Mononuclear cell (primary cell): ENCODE measurements around the gene SLC22A23. TPM values are rescaled to one million over a fixed set of nuclear protein-coding genes. Genes with fewer than 3 reads are reported as not detected.
A peak's percentile ranks its signal among the peaks of the same experiment; 100 is the strongest.

ENCODE experiments used
- H3K27me3 ChIP-seq: 2 replicates; pipeline ENCODE4 v1.6.0; 2011; ENCODE audit warnings: low read length, control low read depth; ENCODE audit not compliant: insufficient read depth
- H3K4me1 ChIP-seq: 2 replicates; pipeline ENCODE4 v1.5.1; 2011; ENCODE audit warnings: mild to moderate bottlenecking, low read length, control low read depth; ENCODE audit not compliant: insufficient read depth
- H3K4me3 ChIP-seq: 2 replicates; pipeline ENCODE4 v1.5.1; 2011; ENCODE audit warnings: mild to moderate bottlenecking, low read length, moderate library complexity
- H3K9me3 ChIP-seq: 2 replicates; pipeline ENCODE4 v1.5.1; 2011; ENCODE audit warnings: low read depth, mild to moderate bottlenecking, control low read depth, low read length
- total RNA-seq: library from RNA; depleted of rRNA; stranded (reverse); fragments of >200 nt; gene quantifications from one replicate; pipeline ENCODE4 v1.2.3, GENCODE V29; 2012

Gene SLC22A23
- total RNA-seq, 1 donor: 6.0 TPM

- Histone ChIP-seq H3K4me3 (no peak overlapping the region), H3K9me3 (no peaks in the 10 kb centered on the region), H3K27me3 (no peaks in the 10 kb centered on the region), H3K4me1 (no peaks in the 10 kb centered on the region)
These were observed 27.3 kb upstream of the SLC22A23 start for GRCh38 chr6:3484192-3484591.

- Histone ChIP-seq H3K9me3 (no peaks in the 10 kb centered on the region), H3K27me3 (no peaks in the 10 kb centered on the region), H3K4me1 (no peaks in the 10 kb centered on the region), H3K4me3 (no peak overlapping the region)
These were observed 26.8 kb upstream of the SLC22A23 start for GRCh38 chr6:3483675-3484074.

- Histone ChIP-seq H3K4me3 (no peak overlapping the region), H3K9me3 (no peaks in the 10 kb centered on the region), H3K4me1 (no peaks in the 10 kb centered on the region), H3K27me3 (no peaks in the 10 kb centered on the region)
These were observed 26.0 kb upstream of the SLC22A23 start for GRCh38 chr6:3482869-3483268.

- H3K9me3 ChIP-seq: no peaks in the 10 kb centered on the region
- H3K4me3 ChIP-seq: no peak overlapping the region
- no peaks in the 10 kb centered on the region for H3K4me1 ChIP-seq
- no peaks in the 10 kb centered on the region for H3K27me3 ChIP-seq
These were observed 24.8 kb upstream of the SLC22A23 start for GRCh38 chr6:3481640-3482039.

- H3K4me1 ChIP-seq: no peaks in the 10 kb centered on the region
- no peaks in the 10 kb centered on the region for H3K27me3 ChIP-seq
- no peak overlapping the region for H3K4me3 ChIP-seq
- H3K9me3 ChIP-seq: no peaks in the 10 kb centered on the region
These were observed 23.2 kb upstream of the SLC22A23 start for GRCh38 chr6:3480009-3480408.

- H3K4me3 ChIP-seq: no peak overlapping the region
- no peaks in the 10 kb centered on the region for H3K27me3 ChIP-seq
- H3K4me1 ChIP-seq: no peaks in the 10 kb centered on the region
- H3K9me3 ChIP-seq: no peaks in the 10 kb centered on the region
These were observed 16.9 kb upstream of the SLC22A23 start for GRCh38 chr6:3473773-3474172.

- Histone ChIP-seq H3K9me3 (no peaks in the 10 kb centered on the region), H3K27me3 (no peaks in the 10 kb centered on the region), H3K4me3 (no peak overlapping the region), H3K4me1 (no peaks in the 10 kb centered on the region)
These were observed 14.9 kb upstream of the SLC22A23 start for GRCh38 chr6:3471711-3472110.

- H3K4me3 ChIP-seq: no peak overlapping the region
These were observed 14.4 kb upstream of the SLC22A23 start for GRCh38 chr6:3471286-3471685.

GRCh38 chr6:3468585-3468984 is 11.7 kb upstream of the SLC22A23 start:
- no peak overlapping the region for H3K4me3 ChIP-seq
- no peaks in the 10 kb centered on the region for H3K27me3 ChIP-seq
- no peaks in the 10 kb centered on the region for H3K9me3 ChIP-seq
- H3K4me1 ChIP-seq: no peaks in the 10 kb centered on the region

More at GRCh38 chr6:3471286-3471685, 14.4 kb upstream of the SLC22A23 start:
- no peaks in the 10 kb centered on the region for H3K27me3 ChIP-seq
- H3K9me3 ChIP-seq: no peaks in the 10 kb centered on the region
- no peaks in the 10 kb centered on the region for H3K4me1 ChIP-seq

GRCh38 chr6:3467996-3468395 is 11.1 kb upstream of the SLC22A23 start:
- Histone ChIP-seq H3K4me1 (no peaks in the 10 kb centered on the region), H3K4me3 (no peak overlapping the region), H3K27me3 (peaks cover under 1% of the 10 kb centered on the region), H3K9me3 (no peaks in the 10 kb centered on the region)

- Histone ChIP-seq H3K27me3 (peaks cover 2% of the 10 kb centered on the region), H3K4me3 (no peak overlapping the region)
These were observed 9.8 kb upstream of the SLC22A23 start for GRCh38 chr6:3466488-3467219.

GRCh38 chr6:3460253-3460652 is 3.4 kb upstream of the SLC22A23 start:
- Histone ChIP-seq H3K4me1 (peaks cover 16% of the 10 kb centered on the region), H3K9me3 (no peaks in the 10 kb centered on the region), H3K4me3 (no peak overlapping the region), H3K27me3 (peaks cover 42% of the 10 kb centered on the region)

More at GRCh38 chr6:3466488-3467219, 9.8 kb upstream of the SLC22A23 start:
- Histone ChIP-seq H3K9me3 (no peaks in the 10 kb centered on the region), H3K4me1 (no peaks in the 10 kb centered on the region)

GRCh38 chr6:3458706-3459421 is 2.0 kb upstream of the SLC22A23 start:
- Histone ChIP-seq H3K4me1 (peaks cover 19% of the 10 kb centered on the region), H3K27me3 (peaks cover 56% of the 10 kb centered on the region), H3K4me3 (no peak overlapping the region)

GRCh38 chr6:3457710-3458602 is 1.1 kb upstream of the SLC22A23 start:
- peaks cover 64% of the 10 kb centered on the region for H3K27me3 ChIP-seq
- peak overlapping the region; percentile 7 for H3K4me3 ChIP-seq
- no peaks in the 10 kb centered on the region for H3K9me3 ChIP-seq
- H3K4me1 ChIP-seq: peaks cover 19% of the 10 kb centered on the region

More at GRCh38 chr6:3458706-3459421, 2.0 kb upstream of the SLC22A23 start:
- no peaks in the 10 kb centered on the region for H3K9me3 ChIP-seq

- Histone ChIP-seq H3K4me3 (peak overlapping the region; percentile 22), H3K27me3 (peaks cover 75% of the 10 kb centered on the region), H3K4me1 (peaks cover 19% of the 10 kb centered on the region), H3K9me3 (no peaks in the 10 kb centered on the region)
These were observed 404 bp downstream of the SLC22A23 start for GRCh38 chr6:3456395-3456897.
